NCI-H1092 (cell line): ENCODE data around the gene PRR23E.
A peak's percentile ranks its signal among the peaks of the same experiment; 100 is the strongest.

Experiments
- DNase-seq: peaks from one replicate; lab custom pipeline; 2025; lab: John Stamatoyannopoulos, UW

The PRR23E gene, protein sequence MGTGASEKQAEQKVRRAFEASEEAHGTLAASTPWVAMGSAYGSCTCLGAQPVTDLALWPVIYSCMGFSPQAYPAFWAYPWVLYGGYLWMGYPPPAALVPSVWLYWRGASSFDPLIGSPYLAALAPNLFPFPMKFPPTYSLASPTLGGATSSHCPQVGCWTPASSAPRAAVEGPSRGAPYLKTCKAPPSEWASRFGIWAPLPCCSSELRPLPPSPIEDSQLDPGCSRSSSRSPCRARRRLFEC

DNA sequence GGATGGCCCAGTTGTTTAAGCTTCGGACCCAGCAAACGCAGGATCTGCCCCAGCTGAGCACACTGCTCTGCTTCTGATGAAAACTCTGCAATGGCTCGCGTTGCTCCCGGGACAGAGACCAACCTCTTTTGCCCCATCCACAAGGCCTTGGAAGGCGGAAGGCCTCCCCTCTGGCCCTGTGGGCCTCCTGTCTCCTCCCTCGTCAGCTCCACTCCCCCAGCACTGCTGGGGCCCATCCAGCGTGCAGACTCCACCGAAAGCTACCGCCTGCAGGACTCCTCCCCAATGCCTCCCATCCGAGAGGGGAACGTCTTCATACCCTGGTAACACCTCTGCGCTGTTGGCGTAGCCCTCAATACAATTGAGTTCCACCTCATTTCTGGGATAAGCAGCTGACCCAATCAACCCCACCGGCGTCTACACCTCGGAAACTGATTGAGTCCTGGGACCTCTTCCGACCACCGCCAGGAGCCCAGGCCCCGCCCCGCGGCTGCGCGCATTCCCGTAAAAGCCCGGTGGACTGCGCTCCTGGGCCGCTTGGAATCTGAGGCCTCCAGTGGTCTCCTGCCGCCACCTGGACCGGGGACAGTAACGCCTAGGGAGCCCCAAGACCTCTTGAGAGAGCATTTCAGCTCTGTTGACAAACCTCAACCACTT is at the start of gene PRR23E:
TSS of gene PRR23E (plus strand) at position 556 of the 657 bp plus-strand sequence. CDS start 3,555 bp downstream, outside the sequence.
- DNase-seq, result no peak

- DNase-seq, result no peak
These were observed 49.8 kb upstream of the PRR23E start for GRCh38 chr3:127143172-127143571.

GRCh38 chr3:127144631-127145030 is 48.3 kb upstream of the PRR23E start:
- no peak for DNase-seq

- no peak for DNase-seq
These were observed 47.7 kb upstream of the PRR23E start for GRCh38 chr3:127145266-127145665.

GRCh38 chr3:127147291-127147885 is 45.5 kb upstream of the PRR23E start:
- DNase-seq, result no peak

DNA sequence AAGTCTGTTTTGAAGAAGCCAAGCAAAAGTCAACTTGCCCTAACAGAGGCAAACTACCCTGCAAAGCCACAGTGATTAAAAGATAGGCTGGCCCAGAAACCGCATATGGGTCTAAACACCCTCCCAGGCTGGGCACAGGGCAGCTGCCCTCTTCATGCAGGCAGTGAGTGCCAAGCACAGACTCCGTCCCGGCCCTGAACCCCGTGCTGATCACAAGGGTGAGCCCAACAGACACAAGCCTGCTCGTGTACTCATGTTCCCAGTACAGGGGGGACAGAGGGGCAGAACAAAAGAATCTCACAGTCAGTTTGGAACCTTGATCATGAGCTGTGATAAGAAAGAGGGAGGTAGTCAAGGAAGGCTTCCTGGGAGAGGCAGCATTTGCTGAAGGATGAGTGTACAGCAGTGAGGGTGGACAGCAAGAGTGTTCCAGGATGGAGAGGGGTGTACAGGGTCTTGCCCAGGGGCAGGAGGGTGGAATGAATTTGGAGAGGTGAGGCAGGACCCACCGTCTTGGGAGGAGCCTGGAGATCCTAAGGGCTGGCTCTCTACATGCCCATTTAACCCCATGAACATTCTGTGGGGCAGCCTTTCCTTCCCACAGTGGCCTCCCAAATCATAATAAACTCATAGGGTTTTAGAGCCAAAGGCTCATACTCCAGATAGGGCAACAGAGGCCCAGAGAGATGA is 43.2 kb upstream of the PRR23E start:
- no peak for DNase-seq

DNA sequence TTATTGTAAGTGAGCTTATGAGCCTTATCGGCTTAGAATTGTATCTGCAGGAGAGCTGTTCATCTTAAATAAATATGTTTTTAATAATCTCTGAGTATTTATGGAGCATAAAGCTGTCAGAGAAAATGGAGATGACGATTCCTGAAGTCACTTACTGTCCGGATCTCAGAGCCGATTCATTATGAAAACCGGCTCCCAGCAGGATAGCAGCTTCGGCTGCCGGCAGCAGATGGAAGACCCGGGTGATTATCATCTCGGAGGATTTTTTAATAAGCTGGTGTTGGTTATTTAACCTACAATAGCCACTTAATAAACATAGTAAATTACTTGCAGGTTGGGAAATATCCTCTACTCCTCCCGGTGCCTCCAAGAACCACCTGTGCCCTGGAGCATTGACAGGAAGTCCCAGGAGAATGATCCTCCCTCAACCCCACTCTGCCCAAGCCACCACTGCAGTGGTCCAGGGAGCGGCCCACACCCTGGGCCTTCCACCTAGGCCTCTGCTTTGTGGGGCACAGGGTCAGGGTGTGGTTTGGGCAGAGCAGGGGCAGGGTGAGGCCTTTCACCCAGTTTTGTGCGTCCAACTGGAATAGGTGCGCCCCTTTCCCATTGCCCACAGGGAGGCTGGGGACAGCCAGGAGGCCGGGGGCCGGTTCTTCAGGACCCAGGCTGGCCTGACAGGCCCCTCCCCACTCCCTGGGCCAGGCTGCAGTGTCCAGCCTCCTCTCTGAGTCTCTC is 42.2 kb upstream of the PRR23E start:
- no peak for DNase-seq

DNA sequence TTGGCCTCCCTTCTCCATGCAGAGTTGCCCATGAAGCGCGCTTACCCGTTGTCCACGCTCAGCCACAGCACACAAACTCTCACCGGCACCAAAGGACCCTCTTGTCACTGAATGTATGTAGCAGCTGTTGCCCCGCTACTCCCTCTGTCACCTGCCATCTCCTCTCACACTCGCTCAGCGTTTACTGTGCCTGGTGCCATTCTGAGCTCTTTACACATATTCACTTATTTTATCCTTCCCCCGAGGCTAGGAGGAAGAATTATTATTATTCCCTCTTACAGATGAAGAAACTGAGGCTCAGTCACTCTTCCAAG is 41.7 kb upstream of the PRR23E start:
- DNase-seq, result no peak

DNA sequence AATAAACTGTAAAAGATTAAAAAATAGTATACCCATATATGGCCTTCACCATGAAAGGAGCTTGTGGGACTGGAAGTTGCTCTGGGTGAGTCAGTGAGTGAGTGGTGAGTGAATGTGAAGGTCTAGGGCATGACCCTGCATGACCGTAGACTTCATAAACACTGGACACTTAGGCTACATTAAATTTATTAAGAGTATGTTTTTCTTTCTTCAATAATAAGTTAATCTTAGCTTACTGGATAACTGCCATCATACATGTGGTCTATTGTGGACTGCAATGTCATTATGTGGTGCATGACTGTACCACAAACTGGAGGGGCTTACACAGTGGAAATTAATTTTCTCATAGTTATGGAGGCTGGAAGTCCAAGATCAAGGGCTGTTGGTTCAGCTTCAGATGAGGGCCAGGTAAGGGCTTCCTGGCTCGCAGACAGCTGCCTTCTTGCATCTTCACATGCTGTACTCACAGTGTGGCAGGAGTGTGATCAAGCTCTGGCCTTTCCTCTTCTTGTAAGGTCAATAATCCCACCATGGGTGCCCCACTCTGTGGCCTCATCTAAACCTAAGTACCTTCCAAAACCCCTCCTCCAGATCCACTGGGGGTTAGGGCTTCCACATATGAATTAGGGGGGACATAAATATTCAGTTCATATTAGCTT is 40.8 kb upstream of the PRR23E start:
- DNase-seq, result no peak

- no peak for DNase-seq
These were observed 40.0 kb upstream of the PRR23E start for GRCh38 chr3:127152684-127153505.

DNA sequence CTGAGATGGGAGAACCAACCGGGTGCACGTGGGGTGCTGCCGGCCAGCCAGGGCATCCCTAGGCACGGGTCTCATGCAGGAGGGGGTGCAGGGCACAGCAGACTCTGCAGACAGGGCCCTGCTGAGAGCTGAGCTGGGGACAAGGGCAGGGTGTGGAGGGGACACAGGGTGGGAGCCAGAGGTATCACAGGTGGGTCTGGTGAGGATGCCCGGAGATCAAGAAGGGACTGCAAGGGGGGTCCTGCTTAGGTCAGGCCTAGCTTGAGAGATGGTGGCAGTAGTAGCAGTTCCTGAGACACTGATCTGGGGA is 39.5 kb upstream of the PRR23E start:
- no peak for DNase-seq

DNA sequence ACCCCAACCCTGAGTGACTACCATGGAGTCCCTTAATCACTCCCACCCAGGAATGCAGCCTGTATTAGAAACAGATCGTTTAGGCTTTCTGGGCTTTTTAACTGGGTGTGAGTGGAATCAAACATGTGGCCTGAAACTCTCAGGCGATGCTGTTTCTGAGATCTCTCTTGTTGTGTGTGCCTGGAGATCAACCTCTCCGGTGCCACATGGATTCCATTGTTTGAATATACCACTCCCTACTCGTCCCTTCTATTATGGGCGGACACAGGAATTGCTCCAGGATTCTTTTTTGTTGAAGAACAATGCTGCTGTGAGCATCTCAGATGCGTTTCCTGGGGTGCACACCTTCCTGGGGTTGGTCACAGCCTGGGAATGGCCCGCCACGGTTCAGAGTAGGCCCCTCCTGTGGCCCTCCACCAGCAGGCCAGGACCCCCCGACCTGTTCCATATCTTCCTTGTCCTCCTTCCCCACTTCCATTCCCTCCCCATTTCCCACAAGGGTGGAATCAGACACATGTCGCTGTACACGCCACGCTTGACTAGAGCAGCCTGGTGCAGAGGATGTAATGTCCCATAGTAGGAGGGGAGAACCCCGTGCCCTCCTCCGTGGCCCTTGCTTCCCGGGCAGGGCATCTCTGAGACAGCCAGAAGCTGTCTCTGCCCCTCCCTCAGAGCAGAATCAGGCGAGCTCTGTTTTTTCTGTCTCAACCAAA is 36.4 kb upstream of the PRR23E start:
- no peak for DNase-seq

GRCh38 chr3:127157171-127157828 is 35.6 kb upstream of the PRR23E start:
- peak; percentile 91 for DNase-seq

GRCh38 chr3:127158614-127159229 is 34.2 kb upstream of the PRR23E start:
- peak; percentile 40 for DNase-seq

DNA sequence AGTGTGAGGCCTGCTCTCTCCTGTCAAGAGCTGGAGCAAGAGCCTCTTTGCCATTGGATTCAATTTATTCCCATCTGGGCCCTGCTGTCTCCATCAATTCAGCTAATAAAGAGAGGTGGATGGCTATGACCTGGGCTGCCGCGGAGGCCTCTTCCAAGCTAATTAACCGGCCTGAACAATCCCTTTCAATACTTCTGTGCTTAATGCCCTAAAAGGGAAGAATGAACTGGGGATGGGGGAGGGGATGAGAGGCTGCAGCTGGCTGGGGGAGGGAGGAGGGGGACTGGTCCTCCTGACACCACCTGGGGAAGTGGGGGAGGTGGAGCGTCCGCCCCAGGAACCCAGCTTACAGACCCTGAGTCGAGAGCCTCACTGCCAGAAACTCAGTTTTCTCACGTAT is 33.4 kb upstream of the PRR23E start:
- DNase-seq, result peak; percentile 80

- DNase-seq, result no peak
These were observed 31.7 kb upstream of the PRR23E start for GRCh38 chr3:127161236-127161635.

DNA sequence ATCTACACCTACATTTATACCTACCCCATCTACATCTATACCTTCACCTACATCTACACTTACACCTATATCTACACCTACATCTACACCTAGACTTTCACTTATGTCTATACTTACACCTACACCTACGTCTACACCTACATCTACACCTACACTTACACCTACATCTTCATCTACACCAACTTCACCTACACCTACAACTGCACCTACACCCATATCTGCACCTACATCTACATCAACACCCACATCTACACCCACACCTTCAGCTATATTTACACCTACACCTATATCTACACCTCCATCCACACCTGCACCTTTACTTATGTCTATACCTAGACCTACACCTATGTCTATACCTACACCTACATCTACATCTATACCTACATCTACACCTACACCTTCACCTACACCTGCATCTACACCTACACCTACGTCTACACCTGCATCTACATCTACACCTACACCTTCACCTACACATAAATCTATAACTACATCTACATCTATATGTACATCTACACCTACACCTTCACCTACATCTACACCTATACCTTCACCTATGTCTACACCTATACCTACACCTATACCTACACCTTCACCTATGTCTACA is 30.9 kb upstream of the PRR23E start:
- DNase-seq, result no peak

DNA sequence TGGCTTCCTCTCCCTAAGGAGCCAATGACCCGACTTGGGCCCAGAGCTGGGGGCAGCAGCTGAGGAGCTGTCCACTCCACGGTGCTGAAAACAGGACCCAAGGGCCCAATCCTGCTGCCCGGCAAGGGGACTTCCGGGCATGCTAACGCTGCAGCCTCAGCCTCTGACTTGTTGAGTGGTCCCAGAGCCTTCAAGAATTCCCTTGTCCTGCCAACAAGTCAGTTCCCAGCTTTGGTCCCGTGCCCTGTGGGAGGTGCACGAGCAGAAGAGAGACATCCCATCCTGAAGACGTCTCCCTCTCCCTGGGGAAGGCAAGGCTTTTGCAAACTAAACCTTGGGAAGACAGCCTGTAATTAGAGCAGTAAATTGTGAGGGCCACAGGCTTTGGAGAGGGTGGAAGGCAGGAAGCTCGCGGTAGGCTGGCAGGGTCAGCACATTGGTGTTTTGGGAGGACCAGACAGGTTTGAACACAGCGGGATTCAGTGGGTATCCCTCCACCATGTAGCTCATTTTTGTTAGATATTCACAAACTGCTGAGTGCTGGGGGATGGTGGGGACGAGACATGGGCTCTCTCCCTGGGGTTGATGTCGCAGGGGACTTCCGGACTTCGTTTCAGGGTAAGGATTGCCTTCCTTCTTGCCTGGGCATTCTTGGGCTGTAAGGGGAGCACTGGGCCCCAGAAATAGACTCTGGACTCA is 29.8 kb upstream of the PRR23E start:
- DNase-seq, result no peak
